Mucosa of rectum (tissue), 2 donors: Measurements from ENCODE around the gene ERI3.

ENCODE experiments used
- H3K27ac ChIP-seq, 2 donors: one replicate each; pipeline ENCODE4 v1.7.0; 2013; ENCODE audit warnings: inconsistent platforms in 2 of 2, low read depth in 2 of 2, low read length in 2 of 2
- H3K27me3 ChIP-seq, 2 donors: one replicate each; pipeline ENCODE4 v1.7.0; 2013; ENCODE audit warnings: low read length in 2 of 2; ENCODE audit not compliant: control insufficient read depth in 2 of 2, insufficient read depth in 2 of 2
- H3K36me3 ChIP-seq, 2 donors: one replicate each; pipeline ENCODE4 v1.7.0; 2013; ENCODE audit warnings: low read length in 2 of 2; ENCODE audit not compliant: control insufficient read depth in 2 of 2, insufficient read depth in 2 of 2
- H3K4me1 ChIP-seq, 2 donors: one replicate each; pipeline ENCODE4 v1.7.0; 2013; ENCODE audit warnings: low read length in 2 of 2, mild to moderate bottlenecking in 1 of 2; ENCODE audit not compliant: control insufficient read depth in 2 of 2, insufficient read depth in 2 of 2
- H3K4me3 ChIP-seq, 2 donors: one replicate each; pipeline ENCODE4 v1.7.0; 2013; ENCODE audit warnings: low read length in 2 of 2
- H3K9ac ChIP-seq, 2 donors: one replicate each; pipeline ENCODE4 v1.7.0; 2013; ENCODE audit warnings: low read length in 2 of 2, low read depth in 1 of 2, mild to moderate bottlenecking in 1 of 2
- H3K9me3 ChIP-seq, 2 donors: one replicate each; pipeline ENCODE4 v1.7.0; 2013; ENCODE audit warnings: low read length in 2 of 2; ENCODE audit not compliant: control insufficient read depth in 2 of 2
- donor health status: healthy.
- donor health status: Normal muscosa, but diverticular disease.

The ERI3 gene

DNA sequence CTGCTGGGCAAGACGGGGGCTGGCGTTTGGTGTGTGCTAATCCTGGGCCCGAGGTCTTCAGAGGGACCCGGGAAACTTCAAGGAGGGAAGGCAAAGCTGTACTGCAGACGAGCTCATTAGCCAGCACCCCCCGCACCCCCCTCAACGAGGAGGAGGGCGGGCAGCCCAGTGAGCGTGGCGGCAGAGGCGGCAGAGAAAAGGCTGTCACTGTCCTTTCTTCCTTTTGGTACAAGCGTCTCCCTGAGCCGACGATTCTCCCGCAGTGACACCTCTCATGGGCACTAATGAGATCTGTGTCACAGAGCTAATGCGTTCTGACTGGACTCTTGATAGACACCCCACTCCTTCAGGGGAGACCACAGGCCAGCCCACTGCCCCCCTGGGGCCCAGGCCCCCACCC, 112.3 kb downstream of the ERI3 start:
- no peaks in the 10 kb centered on the region for H3K9me3 ChIP-seq
- no peak overlapping the region for H3K27ac ChIP-seq
- no peaks in the 10 kb centered on the region for H3K27me3 ChIP-seq
- no peak overlapping the region for H3K4me3 ChIP-seq
- H3K36me3 ChIP-seq, result peaks cover 0 to 25% of the 10 kb centered on the region in 2 donors
- peaks cover 17 to 32% of the 10 kb centered on the region in 2 donors for H3K4me1 ChIP-seq
- H3K9ac ChIP-seq, result no peak overlapping the region

DNA sequence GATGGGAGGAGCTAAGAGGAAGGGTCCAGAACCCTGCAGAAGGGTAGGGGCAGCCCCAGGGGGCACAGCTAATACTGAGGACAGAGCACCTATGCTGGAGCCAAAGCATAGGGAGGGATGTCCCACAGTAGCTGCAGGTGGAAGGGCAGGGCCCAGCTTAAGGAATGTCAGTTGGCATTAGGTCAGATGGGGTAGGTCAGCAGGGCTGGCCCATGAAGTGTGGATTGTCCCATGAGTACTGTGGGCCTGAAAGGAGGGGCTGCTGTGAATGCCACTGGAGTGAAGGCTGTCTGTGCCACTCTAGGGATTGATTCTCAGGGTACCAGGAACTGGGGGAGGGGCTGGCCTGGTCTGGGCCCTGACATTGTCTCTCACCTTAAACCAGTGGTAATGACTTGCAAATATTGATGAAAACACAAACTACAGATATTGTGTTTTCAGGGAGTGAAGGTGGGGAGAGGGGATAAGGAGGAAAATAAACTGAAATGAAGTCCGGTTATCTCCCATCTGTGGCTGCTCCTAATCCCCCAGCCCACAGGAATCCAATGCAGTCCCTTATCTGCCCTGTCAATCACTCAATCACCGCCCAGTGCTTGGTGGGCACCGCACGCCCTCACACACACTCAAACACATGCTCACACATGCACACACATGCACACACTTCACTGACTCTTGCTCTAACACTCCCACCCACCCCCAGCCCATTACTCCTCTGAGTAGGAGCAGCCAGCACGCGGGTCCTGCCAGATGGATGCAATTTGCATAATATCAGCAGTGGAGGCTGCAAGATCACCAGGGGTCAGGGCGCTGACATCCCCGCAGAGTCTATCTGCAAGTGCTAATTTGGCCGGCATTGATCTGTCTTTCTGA, 114.0 kb downstream of the ERI3 start:
- peaks cover 0 to 22% of the 10 kb centered on the region in 2 donors for H3K36me3 ChIP-seq
- H3K9ac ChIP-seq, result no peak overlapping the region
- H3K27me3 ChIP-seq, result no peaks in the 10 kb centered on the region
- peak overlapping the region; percentile 66 to 70 for H3K27ac ChIP-seq
- H3K9me3 ChIP-seq, result no peaks in the 10 kb centered on the region
- H3K4me3 ChIP-seq, result no peak overlapping the region
- peaks cover 30 to 44% of the 10 kb centered on the region in 2 donors for H3K4me1 ChIP-seq

DNA sequence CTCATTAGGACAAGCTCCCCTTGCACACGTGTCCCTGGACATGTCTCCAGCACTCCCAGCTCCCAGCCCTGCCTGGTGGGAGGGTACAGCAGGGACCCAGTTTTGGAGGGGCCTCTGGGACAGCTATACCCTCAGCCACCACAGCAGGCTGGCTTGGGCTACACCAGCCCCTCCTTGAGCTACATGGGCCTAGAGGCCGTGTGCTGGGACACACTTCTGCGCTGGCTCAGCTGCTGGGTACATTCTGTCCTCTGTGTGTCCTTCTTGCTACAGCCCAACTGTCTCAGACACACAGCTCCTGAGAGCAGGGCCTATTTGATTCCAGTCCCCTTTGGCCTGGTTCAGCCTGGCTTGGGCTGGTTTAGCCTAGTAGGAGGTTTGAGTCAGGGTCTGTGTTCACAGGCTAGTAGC, 115.1 kb downstream of the ERI3 start:
- peaks cover 30 to 44% of the 10 kb centered on the region in 2 donors for H3K4me1 ChIP-seq
- peak overlapping the region; percentile 66 to 70 for H3K27ac ChIP-seq
- no peaks in the 10 kb centered on the region for H3K9me3 ChIP-seq
- H3K9ac ChIP-seq, result peak overlapping the region in 1 of 2 donors; percentile 0
- no peaks in the 10 kb centered on the region for H3K27me3 ChIP-seq
- peaks cover 0 to 15% of the 10 kb centered on the region in 2 donors for H3K36me3 ChIP-seq
- no peak overlapping the region for H3K4me3 ChIP-seq

DNA sequence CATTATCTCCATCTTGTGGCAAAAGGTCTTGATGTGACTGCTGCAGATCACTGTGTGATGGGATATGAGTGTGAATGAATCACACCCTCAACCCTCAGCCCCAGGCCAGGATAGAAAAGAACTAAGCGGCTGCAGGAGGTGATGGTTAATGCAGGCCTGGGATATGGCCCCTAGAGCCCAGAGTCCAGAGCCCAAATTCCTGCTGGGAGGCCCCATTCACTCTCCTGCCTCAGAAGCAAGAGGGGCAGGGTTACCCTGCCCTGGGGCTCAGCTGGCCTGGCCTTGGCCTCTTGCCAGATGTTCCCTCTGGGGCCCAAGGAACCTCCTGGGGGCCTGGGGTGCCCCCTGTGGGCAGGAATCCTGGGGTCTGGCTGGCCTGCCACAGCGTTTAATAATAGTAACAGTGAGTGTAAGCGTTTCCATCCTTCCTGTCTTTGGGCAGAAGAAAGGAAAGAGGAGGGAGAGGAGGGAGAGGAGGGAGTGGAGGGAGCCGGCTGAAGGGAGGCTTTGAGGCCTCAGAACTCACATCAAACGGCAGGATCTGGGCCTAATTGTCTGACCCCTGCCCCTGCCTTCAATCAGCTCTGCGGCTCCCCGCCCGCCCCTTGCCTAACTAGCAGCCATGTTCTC, 115.6 kb downstream of the ERI3 start:
- peaks cover 0 to 15% of the 10 kb centered on the region in 2 donors for H3K36me3 ChIP-seq
- H3K4me3 ChIP-seq, result peak overlapping the region in 1 of 2 donors; percentile 14
- H3K4me1 ChIP-seq, result peaks cover 30 to 44% of the 10 kb centered on the region in 2 donors
- H3K27ac ChIP-seq, result peak overlapping the region; percentile 66 to 70
- H3K9me3 ChIP-seq, result no peaks in the 10 kb centered on the region
- peak overlapping the region; percentile 0 to 2 for H3K9ac ChIP-seq
- H3K27me3 ChIP-seq, result no peaks in the 10 kb centered on the region

DNA sequence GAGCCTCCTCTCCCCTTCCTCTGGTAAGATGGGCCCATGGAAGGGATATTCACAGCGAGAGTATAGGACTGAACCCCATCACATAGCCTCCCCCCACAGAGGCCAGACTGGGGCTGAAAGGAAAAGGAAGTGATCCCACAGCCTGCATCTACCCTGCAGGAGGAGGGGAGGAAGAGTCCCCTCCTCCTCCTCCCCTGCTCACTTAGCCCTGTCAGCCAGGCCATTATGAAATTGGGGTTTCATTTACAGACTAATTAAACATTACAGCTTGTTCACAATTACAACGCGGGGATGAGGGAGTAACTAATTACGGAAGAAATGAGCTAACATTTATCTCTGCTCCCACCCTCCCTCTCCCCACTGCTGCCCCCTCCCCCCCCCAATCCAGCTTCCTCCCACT, 116.4 kb downstream of the ERI3 start:
- H3K9ac ChIP-seq, result peak overlapping the region; percentile 8 to 59
- H3K4me1 ChIP-seq, result peaks cover 30 to 44% of the 10 kb centered on the region in 2 donors
- H3K27me3 ChIP-seq, result no peaks in the 10 kb centered on the region
- peak overlapping the region; percentile 66 to 70 for H3K27ac ChIP-seq
- H3K9me3 ChIP-seq, result no peaks in the 10 kb centered on the region
- H3K4me3 ChIP-seq, result peak overlapping the region; percentile 25 to 41
- H3K36me3 ChIP-seq, result peaks cover 0 to 7% of the 10 kb centered on the region in 2 donors

DNA sequence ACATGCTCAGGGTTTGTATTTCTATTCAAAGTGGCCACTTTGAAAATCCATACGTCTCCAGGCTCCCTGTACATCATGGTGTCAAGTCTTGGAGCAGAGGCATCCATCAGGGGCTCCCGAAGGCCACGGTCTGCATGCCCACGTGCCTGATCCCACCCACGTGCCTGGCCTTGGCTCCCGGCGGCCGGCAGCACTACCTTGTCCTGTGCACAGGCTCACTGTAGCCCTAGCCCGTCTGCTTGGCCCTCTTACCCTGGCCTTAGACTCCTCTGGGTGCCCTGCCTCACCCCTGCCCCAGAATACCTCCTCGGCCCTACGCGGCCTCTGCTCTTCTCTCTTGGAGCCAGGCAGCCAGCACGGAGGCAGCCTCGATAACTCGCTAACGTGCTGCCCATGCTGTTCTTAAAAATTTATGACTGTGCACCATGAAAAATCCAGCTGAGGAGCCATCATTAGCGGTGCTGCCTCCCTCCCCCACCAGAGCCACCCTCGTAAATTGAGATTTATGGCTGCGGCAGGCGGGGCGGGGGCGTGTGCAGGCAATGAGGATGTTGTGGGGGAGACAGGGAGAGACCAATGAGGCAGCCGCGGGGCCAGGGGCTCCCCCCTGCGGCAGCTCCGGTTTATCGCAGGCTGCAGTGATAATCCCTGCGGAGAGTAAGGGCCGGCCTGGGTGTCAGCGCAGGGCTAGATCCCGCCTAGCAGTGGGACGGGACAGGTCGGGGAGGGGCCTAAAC, 117.2 kb downstream of the ERI3 start:
- H3K36me3 ChIP-seq, result peaks cover 0 to 4% of the 10 kb centered on the region in 2 donors
- peak overlapping the region; percentile 25 to 41 for H3K4me3 ChIP-seq
- no peaks in the 10 kb centered on the region for H3K9me3 ChIP-seq
- peaks cover 30 to 44% of the 10 kb centered on the region in 2 donors for H3K4me1 ChIP-seq
- peak overlapping the region; percentile 53 to 65 for H3K27ac ChIP-seq
- H3K27me3 ChIP-seq, result no peaks in the 10 kb centered on the region
- H3K9ac ChIP-seq, result peak overlapping the region; percentile 24 to 59

DNA sequence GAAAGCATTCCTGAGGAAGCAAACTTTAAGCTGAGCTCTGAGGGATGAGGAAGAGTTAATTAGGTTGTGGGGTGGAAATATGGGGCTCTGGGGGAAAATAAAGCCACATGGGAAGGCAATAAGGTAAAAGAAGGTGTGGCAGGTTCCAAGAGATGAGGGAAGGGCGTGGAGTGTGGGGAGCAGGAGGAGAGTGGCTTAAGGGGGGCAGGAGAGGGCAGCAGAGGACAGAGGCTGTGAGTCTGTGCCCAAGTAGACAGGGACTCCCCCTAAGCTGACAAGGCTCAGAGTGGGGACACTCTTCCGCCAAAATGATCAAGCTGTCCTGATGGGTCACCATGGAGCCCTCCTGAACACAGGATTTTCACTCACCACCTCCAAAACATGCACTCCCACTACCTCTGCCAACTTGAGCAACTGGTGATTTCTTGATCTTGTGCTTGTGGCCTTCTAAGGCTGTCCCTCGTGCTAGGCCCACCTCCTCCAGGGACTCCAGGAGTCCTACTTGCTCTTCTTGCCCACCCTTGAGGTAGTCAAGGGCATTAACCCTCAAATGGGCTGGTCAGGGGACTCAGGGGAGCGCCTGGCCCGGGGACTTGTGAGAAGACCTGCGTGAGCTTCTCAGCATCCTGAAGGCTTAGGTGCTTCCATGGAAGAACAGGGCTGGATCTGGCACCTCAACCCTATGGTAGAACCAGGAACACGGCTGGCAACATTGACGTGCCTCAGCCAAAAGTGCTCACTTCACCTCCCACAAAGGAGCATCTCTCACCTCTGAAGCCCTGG, 118.4 kb downstream of the ERI3 start:
- H3K36me3 ChIP-seq, result peaks cover 0 to 4% of the 10 kb centered on the region in 2 donors
- no peak overlapping the region for H3K9ac ChIP-seq
- peaks cover 30 to 44% of the 10 kb centered on the region in 2 donors for H3K4me1 ChIP-seq
- no peaks in the 10 kb centered on the region for H3K9me3 ChIP-seq
- H3K27ac ChIP-seq, result no peak overlapping the region
- H3K27me3 ChIP-seq, result no peaks in the 10 kb centered on the region
- H3K4me3 ChIP-seq, result no peak overlapping the region

DNA sequence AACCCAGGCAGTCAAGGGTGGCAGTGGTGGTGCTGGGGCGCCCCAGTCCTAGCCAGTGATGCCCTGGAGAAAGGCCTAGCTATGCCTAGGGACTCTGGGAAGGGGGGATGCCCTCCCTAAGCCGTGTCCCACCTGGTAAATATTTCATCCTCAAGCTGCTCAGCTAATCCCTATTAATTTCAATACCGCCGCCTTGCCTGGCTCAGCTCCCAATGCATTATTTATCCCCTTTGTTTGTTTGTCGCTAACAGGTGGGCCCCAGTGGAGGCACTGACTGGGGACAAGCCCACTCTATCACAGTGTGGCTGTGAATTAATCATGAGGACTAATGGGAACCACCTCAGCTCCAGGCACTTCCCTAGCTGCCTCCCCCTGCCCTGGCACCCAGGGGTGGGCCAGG, 119.2 kb downstream of the ERI3 start:
- Histone ChIP-seq H3K36me3 (peaks cover 0 to 4% of the 10 kb centered on the region in 2 donors), H3K4me3 (no peak overlapping the region), H3K27ac (no peak overlapping the region), H3K9ac (no peak overlapping the region), H3K9me3 (no peaks in the 10 kb centered on the region), H3K4me1 (peaks cover 29 to 41% of the 10 kb centered on the region in 2 donors), H3K27me3 (no peaks in the 10 kb centered on the region)

DNA sequence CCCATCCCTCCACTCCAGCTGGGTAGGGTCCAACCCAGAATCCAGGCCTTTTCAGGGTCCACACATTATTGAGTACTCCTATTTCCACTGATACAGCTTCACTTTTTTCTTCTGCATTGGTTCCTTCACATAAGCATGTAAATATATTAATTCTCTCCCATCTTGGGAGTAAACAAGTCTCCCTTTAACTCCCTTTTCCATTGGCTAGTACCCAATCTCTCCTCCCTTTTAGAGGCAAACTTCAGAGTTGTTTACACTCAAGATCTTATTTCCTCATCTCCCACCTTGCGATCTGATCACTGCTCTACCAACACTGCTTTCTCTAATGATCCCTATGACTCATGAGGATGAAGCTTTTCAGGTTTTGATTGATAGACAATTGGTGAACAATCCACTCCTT, 121.5 kb downstream of the ERI3 start:
- peaks cover 20 to 22% of the 10 kb centered on the region in 2 donors for H3K4me1 ChIP-seq
- H3K36me3 ChIP-seq, result no peaks in the 10 kb centered on the region
- no peaks in the 10 kb centered on the region for H3K9me3 ChIP-seq
- H3K9ac ChIP-seq, result no peak overlapping the region
- no peak overlapping the region for H3K27ac ChIP-seq
- H3K4me3 ChIP-seq, result no peak overlapping the region
- no peaks in the 10 kb centered on the region for H3K27me3 ChIP-seq
